GM20431 (cell line): Measurements from ENCODE around the gene BTBD9.
"Not testable (repeated sequence)": the region's sequence is repeated elsewhere in the genome, so short reads cannot be mapped to it uniquely, and the experiment has no call there.

ENCODE experiments used
- in situ Hi-C: fragments of 300-500 bp; cut with MseI, MboI; formaldehyde crosslinking; loops from one replicate; pipeline ENCODE4 v1.15.0; 2020; ENCODE audit warnings: low sequenced_read_pairs; ENCODE audit not compliant: unreplicated experiment

The BTBD9 gene

GRCh38 chr6:38367231-38367630 is 272.5 kb downstream of the BTBD9 start:
- in situ Hi-C loops, result no loop called here

- in situ Hi-C loops, result no loop called here
These were observed 273.5 kb downstream of the BTBD9 start for GRCh38 chr6:38366234-38366633.

- in situ Hi-C loops, result no loop called here
These were observed 275.0 kb downstream of the BTBD9 start for GRCh38 chr6:38364775-38365174.

- in situ Hi-C loops, result no loop called here
These were observed 275.6 kb downstream of the BTBD9 start for GRCh38 chr6:38364127-38364526.

GRCh38 chr6:38355519-38355918 is 284.2 kb downstream of the BTBD9 start:
- in situ Hi-C loops, result no loop called here

GRCh38 chr6:38354905-38355304 is 284.8 kb downstream of the BTBD9 start:
- in situ Hi-C loops, result no loop called here

GRCh38 chr6:38354037-38354381 is 285.7 kb downstream of the BTBD9 start:
- in situ Hi-C loops, result no loop called here

- in situ Hi-C loops, result no loop called here
These were observed 286.3 kb downstream of the BTBD9 start for GRCh38 chr6:38353310-38354036.

GRCh38 chr6:38352636-38353035 is 287.1 kb downstream of the BTBD9 start:
- in situ Hi-C loops, result no loop called here

- in situ Hi-C loops, result no loop called here
These were observed 288.8 kb downstream of the BTBD9 start for GRCh38 chr6:38350942-38351341.

- in situ Hi-C loops, result no loop called here
These were observed 289.5 kb downstream of the BTBD9 start for GRCh38 chr6:38350220-38350619.

- in situ Hi-C loops, result no loop called here
These were observed 289.9 kb downstream of the BTBD9 start for GRCh38 chr6:38349795-38350194.

GRCh38 chr6:38349221-38349620 is 290.5 kb downstream of the BTBD9 start:
- in situ Hi-C loops, result no loop called here

- in situ Hi-C loops, result no loop called here
These were observed 291.4 kb downstream of the BTBD9 start for GRCh38 chr6:38348371-38348770.

GRCh38 chr6:38347829-38348228 is 291.9 kb downstream of the BTBD9 start:
- in situ Hi-C loops, result not testable (repeated sequence)

GRCh38 chr6:38346291-38347079 is 293.2 kb downstream of the BTBD9 start:
- in situ Hi-C loops, result no loop called here

- in situ Hi-C loops, result no loop called here
These were observed 294.1 kb downstream of the BTBD9 start for GRCh38 chr6:38345586-38345985.

- in situ Hi-C loops, result no loop called here
These were observed 298.2 kb downstream of the BTBD9 start for GRCh38 chr6:38341496-38341895.

- in situ Hi-C loops, result no loop called here
These were observed 299.8 kb downstream of the BTBD9 start for GRCh38 chr6:38339914-38340313.

- in situ Hi-C loops, result no loop called here
These were observed 301.8 kb downstream of the BTBD9 start for GRCh38 chr6:38337819-38338465.

- in situ Hi-C loops, result no loop called here
These were observed 302.8 kb downstream of the BTBD9 start for GRCh38 chr6:38336922-38337321.
